Breast epithelium (tissue), 3 donors: ENCODE results near the gene GPR84.

ENCODE experiments used
- POLR2A ChIP-seq: fragments of 450-650 bp; IDR thresholded peaks from one replicate; pipeline ENCODE4 v1.6.1; 2016; ENCODE audit warnings: antibody characterized with exemption, mild to moderate bottlenecking, moderate library complexity
- TF ChIP-seq, protein P1 (sequence below), 3 donors: fragments of 450-650 bp; IDR thresholded peaks; one replicate each; pipeline ENCODE4 v1.5.1; 2016 to 2017; ENCODE audit warnings: antibody characterized with exemption in 3 of 3, mild to moderate bottlenecking in 3 of 3, moderate library complexity in 3 of 3

DNA sequence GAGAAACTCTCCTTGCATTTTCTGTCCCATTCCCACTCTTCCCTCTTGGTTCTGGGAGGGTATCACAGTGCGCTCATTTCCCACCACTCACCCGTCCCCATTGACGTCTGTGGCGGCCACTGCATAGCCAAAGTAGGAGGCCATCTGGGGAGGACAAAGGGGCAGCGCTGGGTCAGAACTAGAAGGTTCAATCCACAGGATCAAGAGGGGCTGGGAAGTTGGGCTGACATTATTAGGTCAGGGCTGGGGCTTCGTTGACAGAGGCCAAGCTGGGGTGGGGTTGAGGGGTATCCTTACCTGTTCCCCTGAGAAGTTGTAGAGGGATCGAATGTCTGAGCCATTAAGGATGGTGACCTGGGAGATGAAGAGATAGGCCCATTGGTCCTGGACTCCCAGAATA, 41.3 kb upstream of the GPR84 start:
- no peak for TF ChIP-seq POLR2A
- TF ChIP-seq, protein P1, sequence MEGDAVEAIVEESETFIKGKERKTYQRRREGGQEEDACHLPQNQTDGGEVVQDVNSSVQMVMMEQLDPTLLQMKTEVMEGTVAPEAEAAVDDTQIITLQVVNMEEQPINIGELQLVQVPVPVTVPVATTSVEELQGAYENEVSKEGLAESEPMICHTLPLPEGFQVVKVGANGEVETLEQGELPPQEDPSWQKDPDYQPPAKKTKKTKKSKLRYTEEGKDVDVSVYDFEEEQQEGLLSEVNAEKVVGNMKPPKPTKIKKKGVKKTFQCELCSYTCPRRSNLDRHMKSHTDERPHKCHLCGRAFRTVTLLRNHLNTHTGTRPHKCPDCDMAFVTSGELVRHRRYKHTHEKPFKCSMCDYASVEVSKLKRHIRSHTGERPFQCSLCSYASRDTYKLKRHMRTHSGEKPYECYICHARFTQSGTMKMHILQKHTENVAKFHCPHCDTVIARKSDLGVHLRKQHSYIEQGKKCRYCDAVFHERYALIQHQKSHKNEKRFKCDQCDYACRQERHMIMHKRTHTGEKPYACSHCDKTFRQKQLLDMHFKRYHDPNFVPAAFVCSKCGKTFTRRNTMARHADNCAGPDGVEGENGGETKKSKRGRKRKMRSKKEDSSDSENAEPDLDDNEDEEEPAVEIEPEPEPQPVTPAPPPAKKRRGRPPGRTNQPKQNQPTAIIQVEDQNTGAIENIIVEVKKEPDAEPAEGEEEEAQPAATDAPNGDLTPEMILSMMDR (IDR thresholded peaks at IDR 0.05): no peak
